Stimulated activated naive B cell treated with anti-CD40 and anti-IgM and Interleukin-4, amounts not matched to agents 10 μg/mL and 1 μg/mL and 100 μg/mL, for 72 hours (primary cell): Measurements from ENCODE around the gene HSPB1.
"Not testable (repeated sequence)": the region's sequence is repeated elsewhere in the genome, so short reads cannot be mapped to it uniquely, and the experiment has no call there.

Experiments used
- ATAC-seq, 2 donors: fragments of 150-1000 bp; cut with Tn5 transposase; replicated peaks; 2 replicates each; pipeline ENCODE4 v1.10.0; 2021; ENCODE audit warnings: moderate library complexity in 1 of 2
- DNase-seq: peaks from one replicate; pipeline ENCODE4 v3.0.0; 2021
- H3K27ac Mint-ChIP-seq: one replicate; pipeline ENCODE4 v1.8.0; 2022; ENCODE audit warnings: mild to moderate bottlenecking, mixed read lengths
- H3K27me3 Mint-ChIP-seq, 2 donors: one replicate each; pipeline ENCODE4 v1.8.0; 2022; ENCODE audit warnings: mixed read lengths in 2 of 2
- H3K36me3 Mint-ChIP-seq, 2 donors: one replicate each; pipeline ENCODE4 v1.8.0; 2022; ENCODE audit warnings: mixed read lengths in 2 of 2, mild to moderate bottlenecking in 1 of 2
- H3K4me1 Mint-ChIP-seq, 2 donors: one replicate each; pipeline ENCODE4 v1.8.0; 2022; ENCODE audit warnings: mixed read lengths in 2 of 2, mild to moderate bottlenecking in 1 of 2
- H3K4me3 Mint-ChIP-seq, 2 donors: one replicate each; pipeline ENCODE4 v1.8.0; 2022; ENCODE audit warnings: mild to moderate bottlenecking in 2 of 2, mixed read lengths in 2 of 2, moderate library complexity in 1 of 2
- H3K9me3 Mint-ChIP-seq, 2 donors: one replicate each; pipeline ENCODE4 v1.8.0; 2022; ENCODE audit warnings: mixed read lengths in 2 of 2, mild to moderate bottlenecking in 1 of 2

Gene HSPB1

GRCh38 chr7:76327610-76328009, 25.1 kb downstream of the HSPB1 start:
- DNase-seq (no peak), ATAC-seq (peak; percentile 42 to 75)
- H3K27me3 Mint-ChIP-seq: no peaks in the 10 kb centered on the region
- peaks cover 30 to 51% of the 10 kb centered on the region in 2 donors for H3K36me3 Mint-ChIP-seq
- peak overlapping the region; percentile 77 for H3K27ac Mint-ChIP-seq
- H3K9me3 Mint-ChIP-seq: no peaks in the 10 kb centered on the region
- peaks cover 21 to 31% of the 10 kb centered on the region in 2 donors for H3K4me1 Mint-ChIP-seq
- no peak overlapping the region for H3K4me3 Mint-ChIP-seq

GRCh38 chr7:76328389-76328788, 25.9 kb downstream of the HSPB1 start:
- Mint-ChIP-seq H3K27ac (peak overlapping the region; percentile 77), H3K4me1 (peaks cover 23 to 39% of the 10 kb centered on the region in 2 donors), H3K36me3 (peaks cover 31 to 49% of the 10 kb centered on the region in 2 donors), H3K4me3 (no peak overlapping the region), H3K27me3 (no peaks in the 10 kb centered on the region), H3K9me3 (no peaks in the 10 kb centered on the region)
- ATAC-seq (no peak), DNase-seq (no peak)

GRCh38 chr7:76329479-76329878, 27.0 kb downstream of the HSPB1 start:
- Mint-ChIP-seq H3K27ac (peak overlapping the region; percentile 61), H3K27me3 (no peaks in the 10 kb centered on the region), H3K4me3 (no peak overlapping the region), H3K36me3 (peaks cover 34 to 51% of the 10 kb centered on the region in 2 donors), H3K9me3 (no peaks in the 10 kb centered on the region), H3K4me1 (peaks cover 27 to 44% of the 10 kb centered on the region in 2 donors)
- DNase-seq (no peak), ATAC-seq (no peak)

GRCh38 chr7:76330261-76330660, 27.8 kb downstream of the HSPB1 start:
- ATAC-seq: no peak
- Mint-ChIP-seq H3K4me1 (peaks cover 27 to 44% of the 10 kb centered on the region in 2 donors), H3K36me3 (peaks cover 34 to 48% of the 10 kb centered on the region in 2 donors), H3K27ac (no peak overlapping the region), H3K4me3 (no peak overlapping the region), H3K9me3 (no peaks in the 10 kb centered on the region), H3K27me3 (no peaks in the 10 kb centered on the region)
- DNase-seq: no peak

- Mint-ChIP-seq H3K27ac (no peak overlapping the region), H3K36me3 (peaks cover 34 to 48% of the 10 kb centered on the region in 2 donors), H3K4me1 (peaks cover 27 to 45% of the 10 kb centered on the region in 2 donors), H3K27me3 (no peaks in the 10 kb centered on the region), H3K9me3 (no peaks in the 10 kb centered on the region), H3K4me3 (no peak overlapping the region)
- no peak for DNase-seq
- no peak for ATAC-seq
Observed at GRCh38 chr7:76330673-76331072, 28.2 kb downstream of the HSPB1 start.

GRCh38 chr7:76332078-76332477, 29.6 kb downstream of the HSPB1 start:
- Mint-ChIP-seq H3K27ac (no peak overlapping the region), H3K36me3 (peaks cover 30 to 45% of the 10 kb centered on the region in 2 donors), H3K4me1 (peaks cover 31 to 51% of the 10 kb centered on the region in 2 donors), H3K4me3 (no peak overlapping the region), H3K27me3 (no peaks in the 10 kb centered on the region), H3K9me3 (no peaks in the 10 kb centered on the region)
- no peak for DNase-seq
- ATAC-seq: no peak

- peaks cover 35 to 56% of the 10 kb centered on the region in 2 donors for H3K4me1 Mint-ChIP-seq
- ATAC-seq: no peak
- no peak overlapping the region for H3K4me3 Mint-ChIP-seq
- no peaks in the 10 kb centered on the region for H3K9me3 Mint-ChIP-seq
- no peak for DNase-seq
- no peaks in the 10 kb centered on the region for H3K27me3 Mint-ChIP-seq
- peaks cover 23 to 40% of the 10 kb centered on the region in 2 donors for H3K36me3 Mint-ChIP-seq
- peak overlapping the region; percentile 85 for H3K27ac Mint-ChIP-seq
Observed at GRCh38 chr7:76333511-76334101, 31.1 kb downstream of the HSPB1 start.

- Mint-ChIP-seq H3K9me3 (no peaks in the 10 kb centered on the region), H3K4me3 (no peak overlapping the region), H3K36me3 (peaks cover 19 to 32% of the 10 kb centered on the region in 2 donors), H3K27me3 (no peaks in the 10 kb centered on the region), H3K4me1 (peaks cover 30 to 53% of the 10 kb centered on the region in 2 donors), H3K27ac (peak overlapping the region; percentile 25)
- ATAC-seq (no peak), DNase-seq (no peak)
Observed at GRCh38 chr7:76334320-76334967, 32.0 kb downstream of the HSPB1 start.

- Mint-ChIP-seq H3K36me3 (peaks cover 18 to 33% of the 10 kb centered on the region in 2 donors), H3K4me1 (peaks cover 22 to 53% of the 10 kb centered on the region in 2 donors)
- not testable (repeated sequence) for DNase-seq, ATAC-seq, H3K27me3 Mint-ChIP-seq, H3K27ac Mint-ChIP-seq, H3K9me3 Mint-ChIP-seq, H3K4me3 Mint-ChIP-seq
Observed at GRCh38 chr7:76335417-76335816, 32.9 kb downstream of the HSPB1 start.

- ATAC-seq (no peak), DNase-seq (no peak)
- Mint-ChIP-seq H3K27me3 (no peaks in the 10 kb centered on the region), H3K36me3 (peaks cover 21 to 38% of the 10 kb centered on the region in 2 donors), H3K4me3 (no peak overlapping the region), H3K9me3 (no peaks in the 10 kb centered on the region), H3K27ac (no peak overlapping the region), H3K4me1 (peaks cover 25 to 59% of the 10 kb centered on the region in 2 donors)
Observed at GRCh38 chr7:76336094-76336493, 33.6 kb downstream of the HSPB1 start.

- DNase-seq: no peak
- Mint-ChIP-seq H3K27me3 (no peaks in the 10 kb centered on the region), H3K36me3 (peaks cover 28 to 42% of the 10 kb centered on the region in 2 donors), H3K9me3 (no peaks in the 10 kb centered on the region), H3K4me3 (no peak overlapping the region), H3K4me1 (peaks cover 27 to 65% of the 10 kb centered on the region in 2 donors), H3K27ac (no peak overlapping the region)
- no peak for ATAC-seq
Observed at GRCh38 chr7:76337147-76337546, 34.7 kb downstream of the HSPB1 start.

GRCh38 chr7:76338298-76339084, 36.0 kb downstream of the HSPB1 start:
- Mint-ChIP-seq H3K27ac (no peak overlapping the region), H3K4me1 (peaks cover 30 to 63% of the 10 kb centered on the region in 2 donors), H3K9me3 (no peaks in the 10 kb centered on the region), H3K36me3 (peaks cover 28 to 46% of the 10 kb centered on the region in 2 donors), H3K27me3 (no peaks in the 10 kb centered on the region), H3K4me3 (no peak overlapping the region)
- no peak for ATAC-seq
- no peak for DNase-seq

- peak overlapping the region; percentile 42 for H3K27ac Mint-ChIP-seq
- peaks cover 40 to 60% of the 10 kb centered on the region in 2 donors for H3K36me3 Mint-ChIP-seq
- no peaks in the 10 kb centered on the region for H3K27me3 Mint-ChIP-seq
- no peaks in the 10 kb centered on the region for H3K9me3 Mint-ChIP-seq
- peaks cover 35 to 76% of the 10 kb centered on the region in 2 donors for H3K4me1 Mint-ChIP-seq
- ATAC-seq (no peak), DNase-seq (no peak)
- no peak overlapping the region for H3K4me3 Mint-ChIP-seq
Observed at GRCh38 chr7:76340617-76341131, 38.2 kb downstream of the HSPB1 start.

- Mint-ChIP-seq H3K27ac (no peak overlapping the region), H3K4me1 (peaks cover 39 to 84% of the 10 kb centered on the region in 2 donors), H3K27me3 (no peaks in the 10 kb centered on the region), H3K9me3 (no peaks in the 10 kb centered on the region), H3K4me3 (no peak overlapping the region), H3K36me3 (peaks cover 49 to 71% of the 10 kb centered on the region in 2 donors)
- ATAC-seq: no peak
- no peak for DNase-seq
Observed at GRCh38 chr7:76342222-76342621, 39.7 kb downstream of the HSPB1 start.
